NK-92 (cell line): Measurements from ENCODE around the gene OR4C6.

Experiments
- DNase-seq: peaks from one replicate; lab custom pipeline; 2025; ENCODE audit not compliant: unreplicated experiment; lab: John Stamatoyannopoulos, UW

Gene OR4C6

DNA sequence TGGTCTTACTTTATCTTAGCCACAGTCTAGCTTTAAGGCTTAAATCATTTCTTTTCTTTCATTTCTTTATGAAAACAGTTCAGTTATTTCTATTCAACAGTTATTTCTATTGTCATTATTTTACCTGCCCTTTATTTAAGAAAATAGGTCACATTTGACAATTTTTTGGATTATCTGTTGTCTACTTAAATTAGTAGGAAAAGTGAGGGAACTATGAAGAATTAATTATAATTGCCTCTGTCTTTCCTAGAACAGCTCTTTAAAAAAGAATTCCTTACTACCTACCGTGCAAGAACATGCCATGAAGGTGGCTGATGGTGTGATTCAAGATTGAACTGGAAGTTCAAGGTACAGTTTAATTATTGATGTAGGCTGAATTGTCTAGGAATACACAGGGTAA lies at the start of gene OR4C6:
TSS of gene OR4C6 (plus strand) at position 301 of the 400 bp plus-strand sequence. CDS start 2,966 bp downstream, outside the sequence.
- DNase-seq: no peak

DNA sequence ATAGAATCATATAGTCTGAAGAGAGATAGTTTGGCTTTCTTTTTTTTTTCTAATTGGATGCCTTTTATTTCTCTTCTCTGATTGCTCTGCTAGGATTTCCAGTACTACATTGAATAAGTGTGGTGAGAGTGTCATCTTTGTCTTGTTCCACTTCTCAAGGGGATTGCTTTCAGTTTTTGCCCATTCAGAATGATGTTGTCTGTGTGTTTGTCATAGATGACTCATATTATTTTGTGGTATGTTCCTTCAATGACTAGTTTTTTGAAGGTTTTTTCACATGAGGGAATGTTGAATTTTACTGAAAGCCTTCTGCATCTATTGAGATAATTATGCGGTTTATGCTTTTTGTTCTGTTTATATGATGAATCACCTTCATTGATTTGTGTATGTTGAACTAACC lies 37.5 kb upstream of the OR4C6 start:
- no peak for DNase-seq

DNA sequence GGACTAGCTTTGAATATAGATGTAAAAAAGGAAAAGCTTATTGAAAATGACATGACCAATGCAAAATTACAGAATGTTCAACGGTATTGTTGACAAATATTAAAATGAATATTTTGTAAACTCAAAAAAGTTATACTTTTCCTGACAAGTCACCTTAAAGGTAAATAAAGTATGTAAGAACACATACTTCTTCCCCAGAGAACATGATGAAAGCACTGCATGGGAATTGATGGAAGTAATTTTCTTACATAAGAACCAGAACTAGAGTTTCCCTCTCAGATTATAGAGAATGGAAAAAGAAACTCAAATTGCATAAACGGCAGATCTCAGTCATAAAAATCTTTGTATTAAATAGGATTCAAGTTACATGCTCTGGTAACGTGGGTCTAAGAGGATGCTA lies 27.2 kb upstream of the OR4C6 start, which contains the start of gene OR4P4:
TSS of gene OR4P4 (plus strand) at position 301 of the 400 bp plus-strand sequence.
- DNase-seq: no peak

- no peak for DNase-seq
Measured at GRCh38 chr11:55648027-55648426, 14.0 kb upstream of the OR4C6 start, which contains the start of gene OR4S2. Gene OR4S2, plus strand, starts transcription at chr11:55648327. Its CDS starts 2,577 bp downstream, at chr11:55650904.

DNA sequence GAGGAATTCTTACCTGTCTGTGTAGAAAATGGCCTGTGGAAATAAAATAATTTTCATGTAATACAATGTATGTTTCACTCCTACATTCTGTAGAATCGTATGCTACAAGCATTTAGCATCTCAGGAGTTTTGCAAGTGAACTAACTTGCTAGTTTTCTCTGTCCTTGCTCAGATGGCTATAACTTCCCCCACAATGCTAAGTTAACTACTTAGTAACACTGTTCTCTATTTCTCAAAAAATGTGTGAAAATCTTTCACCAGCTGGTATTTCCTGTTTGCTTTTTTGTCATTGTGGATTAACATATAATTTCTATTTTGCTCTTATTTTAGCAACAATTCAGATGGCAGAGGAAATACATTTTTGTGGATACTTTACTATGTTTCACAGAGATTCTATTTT lies 9.4 kb upstream of the OR4C6 start:
- no peak for DNase-seq

DNA sequence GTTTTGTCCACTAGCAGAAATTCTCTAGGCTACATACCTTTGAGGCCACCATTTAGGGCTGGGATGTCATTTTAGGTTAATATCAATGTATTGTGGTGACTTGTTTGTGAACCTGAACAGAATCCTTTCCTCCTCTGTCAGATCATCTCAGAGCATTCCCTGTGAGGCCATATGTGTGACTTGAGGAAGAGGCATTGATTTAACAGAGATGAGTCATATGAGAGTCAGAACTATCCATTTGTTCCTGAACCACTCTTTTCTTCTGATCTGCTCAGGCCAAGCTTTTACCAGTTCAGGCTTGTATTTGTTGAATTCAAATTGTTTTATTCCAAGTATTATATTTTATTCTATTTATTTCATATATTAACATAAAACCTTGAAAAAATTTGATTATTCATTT lies 6.9 kb upstream of the OR4C6 start:
- DNase-seq: no peak

DNA sequence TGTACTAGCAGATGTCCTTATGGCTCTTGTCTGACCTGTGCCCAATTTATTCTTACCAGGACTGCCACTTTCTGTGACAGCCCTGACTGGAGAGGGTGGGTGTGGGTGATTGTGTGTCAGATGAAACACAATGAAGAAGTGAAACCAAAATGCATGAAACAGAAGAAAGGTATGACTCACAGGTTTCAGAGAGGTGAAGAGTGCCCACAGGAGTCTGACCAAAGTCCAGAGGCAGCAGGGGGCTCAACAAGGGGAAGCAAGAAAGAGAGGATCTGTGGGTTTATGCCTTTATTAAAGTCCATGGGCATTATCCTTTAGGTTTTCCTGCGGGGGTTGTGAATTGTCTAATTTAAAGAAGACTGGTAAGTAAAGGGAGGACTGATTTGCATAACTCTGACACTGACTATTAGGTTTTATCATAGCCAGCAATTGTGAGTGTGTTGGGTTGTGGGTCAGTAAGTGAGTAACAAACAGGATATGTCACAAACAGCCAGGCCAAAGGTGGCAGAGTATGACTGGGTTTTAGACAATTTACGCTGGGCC lies 3.9 kb upstream of the OR4C6 start:
- DNase-seq: no peak

DNA sequence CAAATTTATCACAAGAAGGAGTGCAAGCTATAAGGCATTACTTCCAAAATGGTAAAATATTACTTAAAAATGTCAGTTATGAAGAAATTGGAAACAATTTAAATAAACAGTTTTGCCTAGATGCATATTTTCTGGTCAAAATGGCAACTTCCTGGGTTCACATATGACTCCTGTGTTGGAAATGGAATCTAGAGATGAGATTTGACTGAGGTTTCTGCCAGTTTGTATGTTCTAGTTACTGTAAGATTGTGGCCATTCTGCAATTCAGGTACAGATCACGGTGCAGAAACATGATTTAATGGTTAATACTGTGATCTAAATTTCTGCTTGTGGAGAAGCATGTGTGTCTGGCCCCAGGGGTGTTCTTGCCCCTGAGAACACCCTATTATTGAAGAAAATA lies 3.4 kb upstream of the OR4C6 start:
- DNase-seq: no peak

DNA sequence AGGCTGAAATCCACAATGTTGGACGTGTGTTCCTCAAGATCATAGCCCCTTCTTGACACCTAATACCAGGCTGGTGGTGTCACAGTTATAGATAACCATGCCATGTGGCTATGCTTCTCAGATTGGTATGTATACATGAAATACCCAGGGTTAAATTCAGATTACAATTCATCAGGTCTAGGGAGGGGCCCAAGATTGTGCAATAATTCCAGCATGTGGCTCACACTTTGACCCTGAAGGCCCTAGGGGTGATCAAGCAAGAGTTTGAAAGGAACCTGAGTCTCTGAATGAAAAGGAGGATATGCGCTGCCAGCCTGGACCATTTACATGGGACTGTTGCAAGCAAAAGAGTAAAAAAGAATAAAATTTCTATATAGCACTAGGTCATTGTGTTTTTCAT lies 7.4 kb downstream of the OR4C6 start:
- DNase-seq: no peak

DNA sequence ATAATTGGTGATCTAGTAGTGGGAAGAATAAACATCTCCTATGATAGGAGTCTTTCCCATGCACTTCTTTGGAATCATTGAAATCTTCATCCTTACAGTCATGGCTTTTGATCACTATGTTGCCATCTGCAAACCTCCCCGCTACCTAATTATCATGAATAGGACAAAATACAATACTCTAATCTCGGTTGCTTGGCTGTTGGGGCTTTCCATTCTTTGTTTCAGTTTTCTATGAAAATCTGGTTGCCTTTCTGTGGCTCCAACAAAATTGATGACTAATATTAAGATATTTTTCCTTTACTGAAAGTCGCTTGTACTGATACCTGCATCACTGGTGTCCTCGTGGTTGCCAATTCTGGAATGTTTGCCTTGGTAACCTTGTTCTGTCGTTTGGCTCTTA lies 11.9 kb downstream of the OR4C6 start:
- DNase-seq: no peak

- no peak for DNase-seq
Measured at GRCh38 chr11:55697817-55698216, 35.8 kb downstream of the OR4C6 start.

DNA sequence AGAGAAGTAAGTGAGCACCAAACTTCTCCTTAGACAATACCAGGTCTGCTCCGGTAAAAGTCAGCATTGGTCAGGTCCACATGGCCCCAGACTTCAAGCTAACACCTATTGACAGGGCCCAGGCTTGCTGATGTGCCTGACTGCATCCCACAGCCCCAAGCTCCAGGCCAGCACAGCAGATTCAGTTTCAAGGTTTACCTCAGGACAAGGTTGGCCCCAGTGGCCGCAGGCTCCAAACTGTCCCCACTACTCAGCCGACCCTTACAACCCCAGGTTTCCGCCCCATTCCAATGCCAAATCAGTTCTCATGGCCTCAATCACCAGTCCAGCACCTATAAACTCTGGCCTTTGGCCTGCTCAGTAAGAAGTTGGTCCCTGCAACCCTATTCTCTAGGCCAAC lies 39.4 kb downstream of the OR4C6 start:
- DNase-seq: no peak

- DNase-seq: no peak
Measured at GRCh38 chr11:55707029-55707428, 45.0 kb downstream of the OR4C6 start.

GRCh38 chr11:55714982-55715888 lies 53.2 kb downstream of the OR4C6 start:
- DNase-seq: no peak
